Stimulated activated naive CD8-positive, alpha-beta T cell treated with anti-CD3 and anti-CD28 coated beads, Interleukin-15, Interleukin-2, amounts not matched to agents 100 ng/mL and 50 ng/mL, for 24 hours (primary cell): ENCODE results near the gene ZMIZ1.
A peak's percentile ranks its signal among the peaks of the same experiment; 100 is the strongest.

ENCODE experiments used
- H3K27ac Mint-ChIP-seq: one replicate; pipeline ENCODE4 v1.8.0; 2021; ENCODE audit warnings: mild to moderate bottlenecking, mixed read lengths
- H3K27me3 Mint-ChIP-seq: one replicate; pipeline ENCODE4 v1.8.0; 2021; ENCODE audit warnings: mixed read lengths
- H3K36me3 Mint-ChIP-seq: one replicate; pipeline ENCODE4 v1.8.0; 2021; ENCODE audit warnings: low read depth, mixed read lengths
- H3K4me1 Mint-ChIP-seq: one replicate; pipeline ENCODE4 v1.8.0; 2021; ENCODE audit warnings: low read depth, mixed read lengths
- H3K4me3 Mint-ChIP-seq: one replicate; pipeline ENCODE4 v1.8.0; 2021; ENCODE audit warnings: mild to moderate bottlenecking, mixed read lengths
- H3K9me3 Mint-ChIP-seq: one replicate; pipeline ENCODE4 v1.8.0; 2021; ENCODE audit warnings: mixed read lengths

Gene ZMIZ1

GRCh38 chr10:79289801-79290200 is 221.0 kb downstream of the ZMIZ1 start:
- Mint-ChIP-seq H3K36me3 (peaks cover 25% of the 10 kb centered on the region), H3K27me3 (no peaks in the 10 kb centered on the region), H3K27ac (no peak overlapping the region), H3K4me3 (no peak overlapping the region), H3K9me3 (no peaks in the 10 kb centered on the region), H3K4me1 (peaks cover 36% of the 10 kb centered on the region)

- H3K27me3 Mint-ChIP-seq: no peaks in the 10 kb centered on the region
- H3K9me3 Mint-ChIP-seq: no peaks in the 10 kb centered on the region
- H3K4me3 Mint-ChIP-seq: no peak overlapping the region
- H3K36me3 Mint-ChIP-seq: peaks cover 45% of the 10 kb centered on the region
- H3K27ac Mint-ChIP-seq: no peak overlapping the region
- peaks cover 20% of the 10 kb centered on the region for H3K4me1 Mint-ChIP-seq
Observed at GRCh38 chr10:79292026-79292766, 223.4 kb downstream of the ZMIZ1 start.

- H3K4me3 Mint-ChIP-seq: no peak overlapping the region
- H3K27ac Mint-ChIP-seq: no peak overlapping the region
- H3K27me3 Mint-ChIP-seq: no peaks in the 10 kb centered on the region
- peaks cover 44% of the 10 kb centered on the region for H3K36me3 Mint-ChIP-seq
- H3K9me3 Mint-ChIP-seq: no peaks in the 10 kb centered on the region
- peaks cover 13% of the 10 kb centered on the region for H3K4me1 Mint-ChIP-seq
Observed at GRCh38 chr10:79292891-79293746, 224.4 kb downstream of the ZMIZ1 start.

GRCh38 chr10:79293841-79294581 is 225.2 kb downstream of the ZMIZ1 start:
- H3K9me3 Mint-ChIP-seq: no peaks in the 10 kb centered on the region
- peaks cover 44% of the 10 kb centered on the region for H3K36me3 Mint-ChIP-seq
- H3K27me3 Mint-ChIP-seq: no peaks in the 10 kb centered on the region
- no peak overlapping the region for H3K4me3 Mint-ChIP-seq
- no peak overlapping the region for H3K27ac Mint-ChIP-seq
- H3K4me1 Mint-ChIP-seq: peaks cover 18% of the 10 kb centered on the region

GRCh38 chr10:79295563-79295962 is 226.8 kb downstream of the ZMIZ1 start:
- Mint-ChIP-seq H3K27ac (peak overlapping the region; percentile 64), H3K36me3 (peaks cover 59% of the 10 kb centered on the region), H3K4me3 (no peak overlapping the region), H3K4me1 (peaks cover 18% of the 10 kb centered on the region), H3K27me3 (no peaks in the 10 kb centered on the region), H3K9me3 (no peaks in the 10 kb centered on the region)

GRCh38 chr10:79296431-79296830 is 227.7 kb downstream of the ZMIZ1 start:
- peaks cover 61% of the 10 kb centered on the region for H3K36me3 Mint-ChIP-seq
- peaks cover 18% of the 10 kb centered on the region for H3K4me1 Mint-ChIP-seq
- H3K4me3 Mint-ChIP-seq: no peak overlapping the region
- H3K27me3 Mint-ChIP-seq: no peaks in the 10 kb centered on the region
- H3K27ac Mint-ChIP-seq: no peak overlapping the region
- no peaks in the 10 kb centered on the region for H3K9me3 Mint-ChIP-seq

GRCh38 chr10:79298403-79299244 is 229.9 kb downstream of the ZMIZ1 start:
- Mint-ChIP-seq H3K36me3 (peaks cover 67% of the 10 kb centered on the region), H3K4me3 (no peak overlapping the region)

GRCh38 chr10:79299397-79300241 is 230.9 kb downstream of the ZMIZ1 start:
- Mint-ChIP-seq H3K4me3 (no peak overlapping the region), H3K27me3 (no peaks in the 10 kb centered on the region), H3K9me3 (no peaks in the 10 kb centered on the region), H3K4me1 (peaks cover 18% of the 10 kb centered on the region), H3K27ac (no peak overlapping the region), H3K36me3 (peaks cover 64% of the 10 kb centered on the region)

More at GRCh38 chr10:79298403-79299244, 229.9 kb downstream of the ZMIZ1 start:
- no peak overlapping the region for H3K27ac Mint-ChIP-seq
- no peaks in the 10 kb centered on the region for H3K9me3 Mint-ChIP-seq
- H3K27me3 Mint-ChIP-seq: no peaks in the 10 kb centered on the region
- peaks cover 18% of the 10 kb centered on the region for H3K4me1 Mint-ChIP-seq

- Mint-ChIP-seq H3K4me1 (peaks cover 12% of the 10 kb centered on the region), H3K36me3 (peaks cover 62% of the 10 kb centered on the region), H3K27ac (no peak overlapping the region)
Observed at GRCh38 chr10:79300711-79301110, 231.9 kb downstream of the ZMIZ1 start.

GRCh38 chr10:79301754-79302530 is 233.2 kb downstream of the ZMIZ1 start:
- H3K27me3 Mint-ChIP-seq: no peaks in the 10 kb centered on the region
- H3K4me3 Mint-ChIP-seq: no peak overlapping the region
- H3K36me3 Mint-ChIP-seq: peaks cover 53% of the 10 kb centered on the region
- H3K27ac Mint-ChIP-seq: no peak overlapping the region
- H3K4me1 Mint-ChIP-seq: peaks cover 10% of the 10 kb centered on the region
- no peaks in the 10 kb centered on the region for H3K9me3 Mint-ChIP-seq

More at GRCh38 chr10:79300711-79301110, 231.9 kb downstream of the ZMIZ1 start:
- no peak overlapping the region for H3K4me3 Mint-ChIP-seq
- no peaks in the 10 kb centered on the region for H3K9me3 Mint-ChIP-seq
- no peaks in the 10 kb centered on the region for H3K27me3 Mint-ChIP-seq

GRCh38 chr10:79303631-79304478 is 235.1 kb downstream of the ZMIZ1 start:
- Mint-ChIP-seq H3K9me3 (no peaks in the 10 kb centered on the region), H3K4me3 (no peak overlapping the region), H3K4me1 (peaks cover 2% of the 10 kb centered on the region)

GRCh38 chr10:79304479-79305087 is 235.8 kb downstream of the ZMIZ1 start:
- no peaks in the 10 kb centered on the region for H3K4me1 Mint-ChIP-seq
- no peaks in the 10 kb centered on the region for H3K27me3 Mint-ChIP-seq
- H3K4me3 Mint-ChIP-seq: no peak overlapping the region
- H3K36me3 Mint-ChIP-seq: peaks cover 53% of the 10 kb centered on the region
- no peaks in the 10 kb centered on the region for H3K9me3 Mint-ChIP-seq
- H3K27ac Mint-ChIP-seq: no peak overlapping the region

More at GRCh38 chr10:79303631-79304478, 235.1 kb downstream of the ZMIZ1 start:
- Mint-ChIP-seq H3K27ac (no peak overlapping the region), H3K27me3 (no peaks in the 10 kb centered on the region), H3K36me3 (peaks cover 53% of the 10 kb centered on the region)
